Activated CD8-positive, alpha-beta memory T cell treated with anti-CD3 and anti-CD28 coated beads for 4 hours (primary cell): Measurements from ENCODE around the gene AP5B1.

Experiments
- DNase-seq, 2 donors: peaks; one replicate each; pipeline ENCODE4 v3.0.0-alpha.2; 2020; ENCODE audit warnings: low read depth in 2 of 2

The AP5B1 gene

DNA sequence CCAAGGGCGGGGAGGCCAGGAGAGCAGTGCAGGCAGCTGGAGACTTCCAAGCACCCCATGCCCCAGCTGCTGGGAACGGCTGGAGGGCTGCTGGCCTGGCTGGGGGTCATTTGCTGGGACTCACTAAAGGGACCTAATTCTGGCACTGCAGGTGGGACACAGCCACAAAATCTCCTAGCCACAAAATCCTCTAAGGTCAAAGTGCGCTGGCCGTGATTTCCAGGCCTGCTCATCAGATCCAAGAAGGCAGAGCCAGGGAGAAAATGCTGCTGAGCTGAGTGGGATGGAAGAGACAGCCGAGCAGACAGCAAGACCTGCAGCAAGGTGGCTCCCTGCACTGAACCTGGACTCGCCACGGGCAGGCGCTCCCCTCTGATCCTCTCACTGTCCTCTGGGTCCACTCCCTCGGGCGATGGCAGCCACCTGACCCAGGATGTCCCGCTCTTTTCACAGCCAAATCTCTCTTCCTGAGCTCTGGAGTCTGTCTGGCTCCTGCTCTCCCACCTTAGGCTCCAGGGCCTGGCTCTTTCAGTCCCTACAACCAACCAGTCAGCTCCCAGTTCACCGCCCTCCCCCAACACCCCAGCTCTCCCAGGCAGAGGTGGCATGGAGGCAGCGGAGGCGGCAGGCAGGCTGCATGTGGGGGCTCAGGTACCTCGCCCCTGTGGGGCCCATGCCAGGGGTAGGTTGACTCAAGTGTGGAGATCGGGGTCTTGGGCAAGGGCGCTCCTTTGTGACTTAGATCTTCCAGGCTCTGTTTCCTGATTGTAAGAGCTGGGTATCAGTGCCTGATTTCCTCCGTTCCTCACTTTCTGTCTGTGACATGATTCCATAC is 20.6 kb upstream of the AP5B1 start:
- no peak for DNase-seq

- DNase-seq: no peak
Observed at GRCh38 chr11:65798882-65799281, 18.1 kb upstream of the AP5B1 start.

DNA sequence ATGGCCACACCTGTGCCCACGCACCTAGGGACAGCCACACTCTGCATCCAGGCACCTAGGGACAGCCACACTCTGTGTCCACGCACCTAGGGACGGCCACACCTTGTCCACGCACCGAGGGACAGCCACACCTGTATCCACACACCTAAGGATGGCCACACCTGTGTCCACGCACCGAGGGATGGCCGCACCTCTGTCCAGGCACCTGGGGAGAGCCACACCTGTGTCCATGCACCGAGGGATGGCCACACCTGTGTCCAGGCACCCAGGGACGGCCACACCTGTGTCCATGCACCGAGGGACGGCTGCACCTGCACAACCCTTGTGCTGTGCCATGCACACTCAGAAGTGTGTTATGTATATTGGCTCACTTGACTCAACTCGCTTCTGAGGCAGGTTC is 16.9 kb upstream of the AP5B1 start:
- DNase-seq: no peak

- no peak for DNase-seq
Observed at GRCh38 chr11:65796726-65797601, 16.2 kb upstream of the AP5B1 start.

GRCh38 chr11:65794570-65795510 is 14.1 kb upstream of the AP5B1 start:
- DNase-seq: no peak

- DNase-seq: no peak
Observed at GRCh38 chr11:65793625-65794400, 13.0 kb upstream of the AP5B1 start.

GRCh38 chr11:65793144-65793581 is 12.4 kb upstream of the AP5B1 start:
- no peak for DNase-seq

DNA sequence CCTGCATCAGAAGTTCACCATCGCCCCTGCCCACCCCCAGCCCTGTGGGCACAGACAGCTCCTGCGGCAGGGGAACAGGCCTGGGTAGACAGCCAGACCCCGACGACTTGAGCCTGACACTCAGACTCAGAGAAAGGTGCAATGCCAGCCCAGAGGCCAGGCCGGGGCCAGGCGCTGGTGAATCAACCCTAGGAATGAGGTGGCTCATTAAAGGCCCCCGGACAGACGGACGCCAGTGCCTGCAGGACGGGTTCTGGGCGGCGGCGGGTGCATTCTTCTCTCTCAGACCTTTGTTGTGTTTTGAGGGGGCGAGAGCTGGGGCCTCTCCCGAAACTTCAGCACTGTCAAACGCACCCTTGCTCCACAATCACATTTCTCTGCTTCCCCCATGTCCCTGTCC is 11.7 kb upstream of the AP5B1 start:
- no peak for DNase-seq

GRCh38 chr11:65791719-65792213 is 11.0 kb upstream of the AP5B1 start:
- DNase-seq: peak in 1 of 2 donors; percentile 32

DNA sequence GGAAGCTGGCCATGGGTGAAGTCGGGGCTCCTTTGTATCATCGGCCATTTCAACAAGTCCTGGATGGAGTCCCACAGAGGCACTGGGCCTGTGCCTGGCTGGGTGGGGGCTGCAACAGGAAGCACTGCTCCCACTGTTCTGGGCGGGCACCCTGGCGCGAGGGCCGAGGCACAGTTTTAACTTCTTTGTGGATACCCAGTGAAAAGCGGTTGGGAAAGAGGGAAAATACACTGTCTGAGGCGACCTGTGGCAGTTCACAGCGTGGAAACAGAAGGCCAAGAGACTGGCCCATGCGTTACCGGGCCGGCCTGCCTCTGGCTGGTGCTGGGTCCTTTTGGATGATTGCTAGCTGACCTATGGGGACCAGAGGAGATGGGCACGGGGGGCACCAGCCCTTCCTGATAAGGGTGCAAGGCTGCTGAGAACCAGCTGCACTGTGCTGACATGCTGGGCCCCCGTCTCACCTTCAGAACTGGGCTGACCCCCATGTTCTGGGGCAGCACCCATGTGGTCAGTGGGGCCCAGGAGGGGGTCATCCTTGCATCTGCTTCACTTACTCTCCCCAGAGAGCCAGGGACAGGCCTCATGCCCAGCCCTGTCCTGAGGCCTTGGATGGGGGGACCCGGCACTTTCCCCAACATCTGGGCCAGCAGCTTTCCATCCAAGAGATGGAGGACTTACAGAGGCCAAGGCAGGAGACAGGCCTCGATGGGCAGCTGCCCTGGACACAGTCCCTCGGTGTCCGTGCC is 10.3 kb upstream of the AP5B1 start:
- DNase-seq: no peak

GRCh38 chr11:65790104-65790901 is 9.5 kb upstream of the AP5B1 start:
- no peak for DNase-seq

DNA sequence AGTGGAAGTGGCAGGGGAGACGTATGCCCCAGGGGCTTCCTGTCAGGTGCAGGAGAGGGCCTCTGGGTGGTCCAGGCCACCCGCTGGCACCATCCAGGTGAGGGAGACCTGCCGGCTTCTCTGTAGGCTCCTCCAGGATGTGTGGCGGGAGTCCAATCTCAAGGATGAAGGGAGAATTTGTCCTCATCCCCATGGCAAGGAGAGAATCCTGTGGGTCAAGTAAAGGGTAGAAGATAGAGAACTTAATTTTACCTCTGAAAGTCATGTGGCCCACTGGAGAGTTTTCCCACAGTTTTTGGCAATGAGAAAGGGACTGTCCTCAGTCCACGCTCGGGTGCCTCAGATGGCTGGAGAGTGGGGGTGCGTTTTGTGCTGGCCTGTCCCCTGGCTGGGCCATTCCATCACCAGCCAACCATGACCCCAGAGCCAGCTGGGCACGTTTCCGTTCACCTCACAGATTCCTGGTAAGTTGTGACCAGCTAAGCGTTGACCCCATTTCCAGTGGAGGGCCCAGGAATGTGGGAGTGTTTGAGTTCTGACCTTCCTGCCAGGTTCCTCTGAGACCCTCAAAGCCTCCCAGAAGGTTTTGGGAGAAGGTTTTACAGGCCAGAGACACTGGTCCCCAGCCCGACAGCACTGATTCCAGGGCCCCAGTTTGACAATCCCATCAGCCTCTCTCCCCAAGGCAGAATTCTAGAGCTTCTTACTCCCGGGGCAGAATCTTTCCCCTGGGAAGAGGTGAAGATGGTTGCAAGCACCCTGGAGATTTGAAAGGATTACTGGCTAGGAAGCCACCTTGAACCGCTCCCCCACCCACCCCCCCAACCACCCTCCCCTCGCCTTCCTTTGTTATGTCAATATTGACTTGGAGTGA is 8.7 kb upstream of the AP5B1 start:
- DNase-seq: no peak

- DNase-seq: no peak
Observed at GRCh38 chr11:65788821-65789220, 8.0 kb upstream of the AP5B1 start.

DNA sequence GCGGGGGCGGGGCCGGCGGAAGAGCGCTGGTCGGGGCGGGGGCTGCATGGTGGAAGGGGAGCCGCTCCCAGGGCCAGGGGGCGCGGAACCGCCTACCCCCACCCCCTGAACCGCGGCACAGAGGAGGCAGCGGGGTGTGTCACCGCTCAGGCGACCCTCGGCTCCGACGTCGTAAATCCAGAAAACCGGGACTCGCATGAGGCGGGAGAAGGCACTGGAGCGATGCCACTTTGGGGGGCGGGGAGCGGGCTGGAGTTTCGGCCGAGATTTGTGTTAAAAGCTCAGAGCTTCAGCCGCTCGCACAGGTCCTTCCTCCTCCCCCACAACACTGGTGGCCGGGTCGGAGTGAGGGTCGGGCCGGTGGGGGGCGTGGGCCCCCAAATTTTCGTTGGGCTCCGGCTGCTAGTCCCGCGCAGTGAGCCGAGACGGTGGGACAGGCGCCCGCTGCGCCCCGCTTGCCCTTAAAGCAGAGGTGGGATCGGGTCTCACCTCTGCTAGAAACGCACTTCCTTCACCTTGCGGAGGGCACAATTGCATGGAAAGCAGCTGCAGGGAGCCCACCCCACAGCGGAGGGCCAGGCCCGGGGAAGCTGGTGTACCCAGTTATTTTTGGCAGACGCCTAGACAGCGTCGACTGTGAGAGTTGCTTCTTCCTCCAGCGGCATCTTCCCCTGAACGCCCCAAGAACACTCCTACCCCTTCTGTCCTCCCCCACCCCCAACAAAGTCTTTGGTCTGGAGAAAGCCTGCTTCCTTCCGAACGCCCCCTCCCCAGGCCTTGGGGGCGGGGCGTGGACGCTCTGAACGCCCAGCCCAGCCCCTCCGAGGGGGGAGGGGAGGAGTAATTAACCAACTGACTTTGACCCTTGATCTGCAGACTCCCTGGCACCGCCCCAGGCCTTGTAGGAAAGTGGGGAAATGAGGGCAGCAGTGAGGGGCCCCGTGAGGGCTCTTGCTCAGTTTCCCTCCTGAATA is 7.2 kb upstream of the AP5B1 start:
- no peak for DNase-seq

GRCh38 chr11:65786786-65787636 is 6.2 kb upstream of the AP5B1 start, which contains the start of gene OVOL1:
Gene OVOL1 (plus strand): TSS chr11:65787063. CDS start chr11:65787374, 311 bp downstream.
- DNase-seq: no peak
